Pulmonary artery endothelial cell (primary cell): ENCODE measurements around the gene ILDR2. TPM values are rescaled to one million over a fixed set of nuclear protein-coding genes. Genes with fewer than 3 reads are reported as not detected.

Experiments used
- DNase-seq: peaks from one replicate; pipeline ENCODE4 v3.0.0-alpha.2; 2011; ENCODE audit warnings: low read depth, low spot score
- total RNA-seq: library from RNA; depleted of rRNA; stranded (reverse); fragments of >200 nt; gene quantifications from 2 replicates; pipeline ENCODE4 v1.2.3, GENCODE V29; 2014

The ILDR2 gene
- total RNA-seq, 1 donor from 2014 or later = not detected

- no peak for DNase-seq
These were observed 49.4 kb downstream of the ILDR2 start for GRCh38 chr1:166925810-166926478.

DNA sequence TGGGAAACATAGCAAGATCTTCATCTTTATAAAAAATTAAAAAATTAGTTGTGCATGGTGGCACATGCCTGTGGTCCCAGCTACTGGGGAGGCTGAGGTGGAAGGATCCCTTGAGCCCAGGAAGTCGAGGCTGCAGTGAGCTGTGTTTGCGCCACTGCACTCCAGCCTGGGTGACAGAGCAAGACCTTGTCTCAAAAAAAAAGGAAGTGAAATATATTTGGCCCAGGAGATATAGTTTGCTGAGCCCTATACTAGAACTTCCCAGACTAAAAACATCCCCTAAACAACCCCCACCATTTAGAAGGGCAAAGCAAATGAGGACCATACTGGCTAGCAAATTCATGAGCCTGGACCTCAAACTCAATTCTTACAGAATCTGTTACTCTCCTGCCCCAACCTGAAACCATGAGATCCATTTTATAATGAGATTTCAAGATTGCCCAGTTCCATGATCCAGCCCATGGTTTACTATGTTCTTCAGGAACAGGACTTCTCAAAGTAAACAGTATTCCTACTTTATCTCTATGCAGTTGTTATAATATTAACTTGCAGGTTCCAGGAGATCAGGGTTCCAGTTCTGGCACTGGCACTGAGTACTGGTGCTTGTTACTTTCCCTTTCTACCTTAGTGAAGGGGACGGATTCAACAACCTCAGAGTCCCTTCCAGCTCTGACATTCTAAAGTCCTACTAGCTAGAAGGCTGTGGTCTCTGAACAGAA is 50.4 kb downstream of the ILDR2 start:
- DNase-seq = no peak

- DNase-seq = no peak
These were observed 54.5 kb downstream of the ILDR2 start for GRCh38 chr1:166920561-166921475.

DNA sequence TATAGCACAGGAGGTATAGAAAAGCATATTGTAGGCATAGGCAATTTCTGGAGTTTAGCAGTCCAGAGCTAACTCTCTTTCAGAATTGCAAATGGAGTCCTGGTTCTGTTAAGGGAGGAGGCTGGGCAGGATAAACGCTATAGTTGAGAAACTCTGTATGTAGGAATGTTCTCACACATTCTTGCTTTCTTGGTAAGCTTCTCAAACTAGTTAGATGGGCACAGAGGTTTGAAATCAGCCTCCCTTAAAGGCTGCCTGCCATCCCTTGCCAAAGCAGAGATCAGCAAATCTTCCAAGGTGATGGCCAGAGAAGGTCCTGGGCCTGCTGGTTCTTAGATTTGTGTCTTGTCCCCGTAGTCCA is 56.4 kb downstream of the ILDR2 start:
- DNase-seq = no peak

GRCh38 chr1:166918088-166918955 is 57.0 kb downstream of the ILDR2 start:
- no peak for DNase-seq

DNA sequence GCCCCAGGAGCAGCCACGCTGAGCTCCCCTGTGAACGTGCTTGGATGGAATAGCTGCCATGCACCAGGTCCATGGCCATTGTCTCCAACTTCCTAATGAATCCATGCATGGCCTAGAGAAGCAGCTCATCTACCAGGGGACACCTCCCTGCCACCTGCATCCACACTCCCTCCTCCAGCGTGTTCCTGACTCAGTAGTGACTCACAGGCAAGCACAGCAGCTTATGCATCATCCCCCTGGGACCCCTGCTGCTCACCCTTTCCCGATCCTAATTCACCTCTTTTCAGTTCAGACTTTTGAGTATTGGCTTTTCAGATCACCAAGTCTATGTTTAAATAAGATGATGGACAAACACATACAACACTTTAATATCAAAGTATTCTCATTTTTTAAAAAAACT is 59.4 kb downstream of the ILDR2 start:
- no peak for DNase-seq

GRCh38 chr1:166915042-166915441 is 60.3 kb downstream of the ILDR2 start:
- no peak for DNase-seq

GRCh38 chr1:166914111-166914510 is 61.2 kb downstream of the ILDR2 start:
- no peak for DNase-seq

- no peak for DNase-seq
These were observed 63.7 kb downstream of the ILDR2 start for GRCh38 chr1:166911624-166912023.

DNA sequence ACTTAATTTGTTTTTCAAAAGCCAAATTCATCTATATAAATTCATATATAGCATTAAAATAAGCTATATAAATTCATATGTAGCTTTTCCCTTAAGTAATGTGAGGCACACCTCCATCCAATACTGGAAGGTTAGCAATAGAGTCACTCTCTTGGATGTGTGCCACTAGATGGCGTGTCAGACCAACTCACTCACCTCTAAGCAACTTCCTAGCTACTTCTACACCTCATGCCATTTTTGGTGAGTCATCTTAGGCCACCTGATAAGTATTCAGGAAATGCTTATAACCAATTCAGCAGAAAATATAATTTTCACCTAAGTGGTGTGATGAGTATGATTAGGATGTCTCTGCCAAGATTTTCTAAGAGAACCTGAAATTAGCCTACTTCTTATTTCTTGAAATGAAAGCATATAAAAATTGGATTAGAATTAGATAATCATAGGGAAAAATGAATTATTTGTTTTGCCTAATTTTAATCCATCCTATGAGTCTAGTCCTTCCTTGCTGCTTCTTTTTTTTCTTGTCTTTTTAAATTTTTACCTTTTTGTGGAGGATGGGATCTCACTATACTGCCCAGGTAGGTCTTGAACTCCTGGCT is 64.8 kb downstream of the ILDR2 start:
- peak; percentile 56 for DNase-seq

DNA sequence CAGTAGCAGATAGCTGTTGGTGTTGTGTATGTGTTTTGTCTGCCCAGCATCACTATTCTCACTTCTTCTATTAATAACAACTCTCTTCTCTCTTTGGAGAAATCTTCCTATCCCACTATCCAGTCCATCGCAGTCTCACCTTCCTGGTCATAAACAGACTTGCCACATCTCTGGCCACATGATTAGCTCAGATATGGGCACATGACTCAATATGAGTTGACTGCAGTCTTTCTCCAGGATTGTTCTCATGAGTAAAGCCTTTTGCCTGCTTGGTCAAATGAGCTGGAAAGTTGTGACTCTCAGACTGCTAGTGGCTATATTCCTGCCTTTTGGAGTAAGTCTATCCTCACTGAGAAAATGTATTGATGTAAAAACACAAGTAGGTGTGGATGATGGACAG is 66.4 kb downstream of the ILDR2 start:
- no peak for DNase-seq

GRCh38 chr1:166907763-166908162 is 67.6 kb downstream of the ILDR2 start:
- DNase-seq = no peak

- DNase-seq = no peak
These were observed 68.3 kb downstream of the ILDR2 start for GRCh38 chr1:166907051-166907450.

GRCh38 chr1:166906647-166907046 is 68.7 kb downstream of the ILDR2 start:
- no peak for DNase-seq

DNA sequence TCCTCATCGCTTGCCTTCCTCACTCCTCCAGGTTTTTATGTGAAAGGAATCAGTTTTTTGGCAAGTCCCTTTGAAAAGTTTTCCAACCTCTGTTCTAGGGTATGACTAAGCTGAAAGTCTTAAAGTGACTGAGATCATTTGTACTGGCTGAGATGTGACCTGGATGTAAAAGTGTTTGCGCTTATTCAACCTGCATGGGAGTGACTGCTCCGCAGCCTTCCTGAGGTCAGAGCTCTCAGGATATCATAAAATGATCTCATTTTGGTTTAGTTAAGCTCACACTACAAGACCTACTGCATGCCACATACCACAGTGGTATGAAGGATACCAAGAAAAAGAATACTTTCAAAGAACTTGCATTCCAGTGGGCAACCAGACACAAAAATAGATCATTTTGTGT is 69.4 kb downstream of the ILDR2 start:
- no peak for DNase-seq

- no peak for DNase-seq
These were observed 70.2 kb downstream of the ILDR2 start for GRCh38 chr1:166905136-166905535.

DNA sequence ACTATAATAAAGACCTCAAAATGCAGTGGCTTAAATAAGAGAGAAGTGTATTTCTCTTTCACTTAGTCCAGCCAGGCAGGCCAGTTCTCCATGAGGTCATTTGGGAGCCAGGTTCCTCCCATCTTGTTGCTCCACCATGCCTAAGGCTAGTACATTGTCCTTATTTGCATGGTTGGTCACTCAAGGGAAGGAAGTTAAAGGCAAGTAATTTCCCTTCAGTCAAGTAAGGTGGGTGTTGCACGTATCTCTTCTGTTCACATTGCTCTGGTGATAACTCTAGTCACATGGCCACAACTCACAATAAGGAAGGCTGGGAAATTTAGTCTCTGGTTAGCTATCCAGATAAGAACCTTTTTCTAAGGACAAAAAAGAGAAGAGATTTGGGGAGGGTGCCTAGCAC is 72.1 kb downstream of the ILDR2 start:
- no peak for DNase-seq

DNA sequence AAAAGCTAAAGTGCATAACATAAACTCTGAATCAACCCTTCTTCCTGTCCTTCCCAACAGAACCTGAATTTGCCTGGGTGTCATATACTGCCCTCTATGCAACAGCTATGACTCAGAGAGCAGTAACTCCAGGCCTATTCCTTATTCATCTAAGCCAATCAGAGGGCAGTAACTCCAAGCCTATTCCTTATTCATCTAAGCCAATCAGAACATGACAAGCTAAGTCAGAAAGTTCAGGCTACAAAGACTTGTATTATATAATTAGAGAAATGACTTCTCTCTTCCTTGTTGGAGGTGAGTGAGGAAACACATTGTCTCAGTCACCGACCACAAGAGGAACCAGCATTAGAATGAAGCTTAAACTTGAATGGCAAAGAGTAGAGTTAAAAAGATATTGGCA is 73.1 kb downstream of the ILDR2 start:
- no peak for DNase-seq

DNA sequence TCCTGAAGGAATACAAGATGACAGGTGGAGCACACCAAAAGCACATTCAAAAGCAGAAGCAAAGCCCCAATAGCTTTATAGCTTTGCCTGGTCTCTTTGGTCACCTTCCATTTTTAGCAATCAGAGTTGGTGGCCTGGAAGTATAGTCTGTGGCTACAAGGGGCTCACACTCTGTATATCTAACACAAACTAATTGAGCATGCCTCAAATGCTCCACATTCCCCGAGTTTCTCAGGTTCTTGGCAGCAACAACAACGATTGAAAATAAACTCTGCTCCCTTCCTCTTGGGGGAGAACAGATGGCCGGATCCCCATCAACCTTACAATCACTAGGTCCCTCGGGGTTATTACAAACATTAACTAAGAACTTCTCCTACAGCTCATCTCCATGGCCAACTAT is 74.4 kb downstream of the ILDR2 start:
- no peak for DNase-seq

DNA sequence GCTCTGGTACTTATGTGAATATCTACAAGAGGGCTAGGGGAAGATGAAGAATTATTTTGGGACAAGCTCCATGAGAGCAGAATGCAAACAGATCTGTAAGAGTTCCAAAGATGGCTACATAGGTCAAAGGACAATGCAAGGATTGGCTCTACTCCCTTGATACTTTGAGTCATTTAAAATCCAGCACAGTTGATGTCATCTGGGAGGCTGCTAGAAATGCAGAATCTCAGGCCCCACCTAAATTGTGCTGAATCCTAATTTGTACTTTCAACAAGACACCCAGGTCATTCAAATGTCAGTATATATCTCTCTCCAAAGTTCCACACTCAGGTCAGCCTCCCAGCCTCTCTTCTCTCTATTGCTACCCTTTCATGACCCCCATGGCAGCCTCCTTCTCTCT is 75.6 kb downstream of the ILDR2 start:
- DNase-seq = no peak

DNA sequence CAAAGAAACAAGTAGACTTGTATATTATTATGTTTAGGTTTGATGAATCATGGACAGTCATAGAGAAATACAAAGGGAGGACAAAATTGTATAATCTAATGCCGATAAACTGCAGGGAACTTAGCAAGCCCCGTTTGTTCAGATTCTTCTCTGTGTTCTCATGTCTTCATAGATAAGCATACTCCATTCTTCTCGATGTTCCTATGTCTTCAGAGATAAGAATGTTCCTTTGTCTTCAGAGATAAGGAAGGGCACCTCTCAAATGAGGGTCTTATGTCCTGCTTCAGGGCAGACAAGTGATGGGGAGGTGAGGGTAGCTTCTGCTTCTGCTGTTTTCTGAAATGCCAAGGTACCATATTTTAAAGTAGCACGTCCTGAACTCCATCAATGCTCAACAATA is 79.6 kb downstream of the ILDR2 start:
- DNase-seq = no peak
